Retinal pigment epithelial cell (primary cell): Measurements from ENCODE around the gene PAOX.
"Not testable (repeated sequence)": the region's sequence is repeated elsewhere in the genome, so short reads cannot be mapped to it uniquely, and the experiment has no call there.

Source experiments
- DNase-seq: peaks from one replicate; pipeline ENCODE4 v3.0.0-alpha.2; 2010; ENCODE audit warnings: low read depth
- H3K4me3 ChIP-seq: 2 replicates; pipeline ENCODE4 v1.5.1; 2011; ENCODE audit warnings: mild to moderate bottlenecking, low read length, control low read depth, moderate library complexity
- TF ChIP-seq, protein P1 (sequence below): conservative IDR thresholded peaks from 2 replicates; pipeline ENCODE4 v1.5.1; 2011; ENCODE audit warnings: low read depth, low read length, control low read depth, inconsistent platforms

Gene PAOX

DNA sequence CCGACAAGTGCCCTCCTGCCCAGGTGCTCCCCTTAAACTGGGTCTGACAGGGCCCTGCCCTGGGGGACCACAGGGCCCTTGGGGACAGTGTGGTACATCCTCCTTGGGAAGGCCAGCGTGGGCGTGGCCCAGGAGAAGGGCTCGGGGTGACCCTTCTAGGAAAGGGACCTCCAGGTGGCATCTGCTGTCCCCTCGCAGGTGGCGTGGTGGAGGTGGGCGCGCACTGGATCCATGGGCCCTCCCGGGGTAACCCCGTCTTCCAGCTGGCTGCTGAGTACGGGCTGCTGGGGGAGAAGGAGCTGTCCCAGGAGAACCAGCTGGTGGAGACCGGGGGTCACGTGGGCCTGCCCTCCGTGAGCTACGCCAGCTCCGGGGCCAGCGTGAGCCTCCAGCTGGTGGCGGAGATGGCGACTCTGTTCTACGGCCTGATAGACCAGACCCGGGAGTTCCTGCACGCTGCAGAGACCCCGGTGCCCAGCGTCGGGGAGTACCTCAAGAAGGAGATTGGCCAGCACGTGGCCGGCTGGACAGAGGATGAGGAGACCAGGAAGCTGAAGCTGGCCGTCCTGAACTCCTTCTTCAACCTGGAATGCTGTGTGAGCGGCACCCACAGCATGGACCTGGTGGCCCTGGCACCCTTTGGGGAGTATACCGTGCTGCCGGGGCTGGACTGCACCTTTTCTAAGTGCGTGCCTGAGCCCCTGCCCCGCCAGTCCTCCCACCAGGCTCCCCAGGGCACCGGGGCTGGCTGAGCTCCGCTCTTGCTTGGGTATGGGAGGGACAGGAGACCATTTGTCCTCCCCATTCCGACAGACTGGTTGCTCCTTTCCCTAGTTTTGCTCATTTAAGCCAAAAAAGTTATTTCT is 972 bp downstream of the PAOX start:
- TF ChIP-seq, protein P1, sequence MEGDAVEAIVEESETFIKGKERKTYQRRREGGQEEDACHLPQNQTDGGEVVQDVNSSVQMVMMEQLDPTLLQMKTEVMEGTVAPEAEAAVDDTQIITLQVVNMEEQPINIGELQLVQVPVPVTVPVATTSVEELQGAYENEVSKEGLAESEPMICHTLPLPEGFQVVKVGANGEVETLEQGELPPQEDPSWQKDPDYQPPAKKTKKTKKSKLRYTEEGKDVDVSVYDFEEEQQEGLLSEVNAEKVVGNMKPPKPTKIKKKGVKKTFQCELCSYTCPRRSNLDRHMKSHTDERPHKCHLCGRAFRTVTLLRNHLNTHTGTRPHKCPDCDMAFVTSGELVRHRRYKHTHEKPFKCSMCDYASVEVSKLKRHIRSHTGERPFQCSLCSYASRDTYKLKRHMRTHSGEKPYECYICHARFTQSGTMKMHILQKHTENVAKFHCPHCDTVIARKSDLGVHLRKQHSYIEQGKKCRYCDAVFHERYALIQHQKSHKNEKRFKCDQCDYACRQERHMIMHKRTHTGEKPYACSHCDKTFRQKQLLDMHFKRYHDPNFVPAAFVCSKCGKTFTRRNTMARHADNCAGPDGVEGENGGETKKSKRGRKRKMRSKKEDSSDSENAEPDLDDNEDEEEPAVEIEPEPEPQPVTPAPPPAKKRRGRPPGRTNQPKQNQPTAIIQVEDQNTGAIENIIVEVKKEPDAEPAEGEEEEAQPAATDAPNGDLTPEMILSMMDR: no peak
- peak overlapping the region; percentile 46 for H3K4me3 ChIP-seq
- DNase-seq: no peak

DNA sequence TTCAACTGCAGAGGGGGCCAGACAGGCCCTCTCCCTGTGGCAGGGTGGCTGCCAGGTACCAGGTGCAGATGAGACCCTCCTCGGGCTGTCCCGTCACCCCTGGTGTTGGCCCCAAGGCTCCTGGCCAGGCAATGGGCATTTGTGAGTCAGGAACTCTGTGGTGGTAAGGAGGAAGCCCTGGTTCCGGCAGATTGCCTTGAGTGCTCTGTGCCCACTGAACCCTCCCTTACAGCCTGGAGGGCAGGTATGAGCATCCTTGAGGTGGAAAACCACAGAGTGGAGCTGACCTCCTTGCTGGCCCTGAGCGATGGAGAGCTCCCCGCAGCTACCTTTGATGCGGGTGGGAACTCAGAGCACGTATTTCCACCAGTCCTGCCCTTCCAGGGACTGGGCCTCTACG is 2.0 kb downstream of the PAOX start:
- TF ChIP-seq, protein P1: no peak
- H3K4me3 ChIP-seq: no peak overlapping the region
- no peak for DNase-seq

DNA sequence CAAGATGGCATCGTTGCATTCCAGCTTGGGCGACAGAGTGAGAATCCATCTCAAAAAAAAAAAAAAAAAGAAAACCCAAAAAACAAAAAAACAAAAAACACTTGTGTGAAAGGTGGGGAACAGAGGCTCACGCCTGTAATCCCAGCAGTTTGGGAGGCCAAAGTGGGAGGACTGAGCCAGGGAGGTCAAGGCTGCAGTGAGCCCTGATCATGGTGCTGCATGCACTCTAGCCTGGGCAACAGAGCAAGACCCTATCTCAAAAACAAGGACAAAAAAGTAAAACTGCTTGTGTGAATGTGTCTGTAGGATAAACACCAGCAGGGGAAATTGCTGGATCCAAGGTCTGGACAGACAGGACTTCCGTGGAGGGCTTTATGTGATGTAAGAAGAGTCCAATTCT is 4.5 kb downstream of the PAOX start:
- no peak for DNase-seq
- TF ChIP-seq, protein P1: no peak
- H3K4me3 ChIP-seq: no peak overlapping the region

DNA sequence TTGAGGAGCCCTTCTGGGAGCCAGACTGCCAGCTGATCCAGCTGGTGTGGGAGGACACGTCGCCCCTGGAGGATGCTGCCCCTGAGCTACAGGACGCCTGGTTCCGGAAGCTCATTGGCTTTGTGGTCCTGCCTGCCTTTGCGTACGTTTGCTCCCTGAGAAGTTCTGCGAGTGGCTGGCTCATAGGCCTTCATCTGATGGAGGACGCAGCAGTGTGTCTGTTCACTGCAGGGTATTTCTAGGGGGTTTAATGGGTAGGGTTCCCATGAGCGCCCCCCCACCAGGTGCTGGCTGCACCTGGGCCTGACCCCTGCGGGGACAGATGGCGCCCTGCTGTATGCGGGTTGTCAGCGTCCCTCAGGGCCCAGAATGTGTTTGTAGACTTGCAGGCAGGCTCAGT is 5.0 kb downstream of the PAOX start:
- TF ChIP-seq, protein P1: no peak
- DNase-seq: no peak
- H3K4me3 ChIP-seq: no peak overlapping the region

DNA sequence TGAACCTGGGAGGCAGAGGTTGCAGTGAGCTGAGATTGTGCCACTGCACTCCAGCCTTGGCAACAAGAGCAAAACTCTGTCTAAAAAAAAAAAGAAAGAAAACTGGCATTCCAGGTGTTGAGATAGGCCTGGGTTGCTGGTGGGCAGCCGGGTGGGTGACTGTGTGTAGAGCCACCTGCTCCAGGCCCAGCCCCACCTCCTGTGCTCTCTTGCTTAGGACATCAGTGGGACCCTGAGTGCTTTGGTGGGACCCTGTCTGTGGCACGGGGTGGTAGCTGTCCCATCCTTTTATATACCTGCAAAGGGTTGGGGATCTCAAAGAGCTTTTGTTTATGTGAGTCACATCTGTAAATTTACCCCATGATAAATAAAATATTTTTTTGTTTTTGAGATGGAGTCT is 6.2 kb downstream of the PAOX start:
- no peak overlapping the region for H3K4me3 ChIP-seq
- TF ChIP-seq, protein P1: no peak
- no peak for DNase-seq

DNA sequence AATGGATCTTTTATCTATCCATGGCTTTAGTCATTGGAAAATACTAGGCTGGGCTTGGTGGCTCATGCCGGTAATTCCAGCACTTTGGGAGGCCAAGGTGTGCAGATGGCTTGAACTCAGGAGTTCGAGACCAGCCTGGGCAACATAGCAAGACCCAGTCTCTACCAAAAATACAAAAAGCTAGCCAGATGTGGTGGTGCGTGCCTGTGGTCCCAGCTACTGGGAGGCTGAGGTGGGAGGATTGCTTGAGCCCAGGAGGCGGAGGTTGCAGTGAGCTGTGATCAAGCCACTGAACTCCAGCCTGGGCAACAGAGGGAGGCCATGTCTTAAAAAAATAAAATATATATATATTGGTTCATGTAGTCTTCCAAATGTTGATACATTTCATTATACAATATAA is 7.9 kb downstream of the PAOX start:
- H3K4me3 ChIP-seq, DNase-seq: not testable (repeated sequence)

DNA sequence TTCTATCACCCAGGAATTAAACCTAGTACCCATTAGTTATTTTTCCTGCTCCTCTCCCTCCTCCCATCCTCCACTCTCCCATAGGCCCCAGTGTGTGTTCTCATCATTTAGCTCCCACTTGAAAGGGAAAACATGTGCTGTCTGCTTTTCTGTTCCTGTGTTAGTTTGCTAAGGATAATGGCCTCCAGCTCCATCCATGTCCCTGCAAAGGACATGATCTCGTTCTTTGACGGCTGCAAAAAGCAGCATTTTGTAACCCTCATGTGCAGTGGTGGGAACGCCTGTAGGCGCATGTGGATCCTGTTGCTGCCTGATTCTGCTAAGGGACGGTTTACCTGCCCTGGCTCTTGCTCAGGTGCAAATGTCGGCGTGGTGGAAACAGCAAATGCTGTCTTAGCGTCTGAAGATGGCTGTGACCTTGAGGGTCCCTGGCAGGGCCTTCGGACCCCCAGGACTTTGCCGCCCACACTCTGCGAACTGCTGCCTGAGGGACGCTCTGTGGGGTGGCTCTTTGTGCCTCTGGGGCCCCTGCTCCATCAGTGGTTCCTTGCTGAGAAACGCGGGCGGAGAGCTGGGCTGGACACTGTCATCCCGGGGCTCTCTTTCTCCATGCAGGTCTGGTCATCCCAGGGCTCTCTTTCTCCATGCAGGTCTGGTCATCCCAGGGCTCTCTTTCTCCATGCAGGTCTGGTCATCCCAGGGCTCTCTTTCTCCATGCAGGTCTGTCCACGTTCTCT is 9.3 kb downstream of the PAOX start:
- no peak overlapping the region for H3K4me3 ChIP-seq
- TF ChIP-seq, protein P1: no peak

More for the DNA sequence above, 9.3 kb downstream of the PAOX start:
- no peak for DNase-seq
